PFSK-1 (cell line): ENCODE measurements around the gene MYO7A.

ENCODE experiments used
- FOXP2 ChIP-seq: optimal IDR thresholded peaks from 2 replicates; pipeline ENCODE3; 2011; ENCODE audit warnings: borderline replicate concordance, control low read depth, inconsistent platforms; ENCODE audit not compliant: insufficient read depth; ENCODE audit errors: extremely low read length, extremely low read depth
- POLR2AphosphoS5 ChIP-seq: IDR thresholded peaks from 2 replicates; pipeline ENCODE4 v1.6.1; 2012; ENCODE audit warnings: low read depth, mild to moderate bottlenecking, control low read depth, low read length, moderate library complexity
- SIN3A ChIP-seq: IDR thresholded peaks from 2 replicates; pipeline ENCODE4 v1.6.1; 2012; ENCODE audit warnings: mild to moderate bottlenecking, low read length, moderate library complexity, borderline replicate concordance; ENCODE audit not compliant: insufficient read depth
- TAF1 ChIP-seq: IDR thresholded peaks from 2 replicates; pipeline ENCODE4 v1.6.1; 2012; ENCODE audit warnings: low read length, control low read depth, borderline replicate concordance; ENCODE audit not compliant: insufficient read depth
- TF ChIP-seq, protein P1 (sequence below), 2 experiments: IDR thresholded peaks; 2 replicates each; pipeline versions ENCODE4 v1.6.1 to v1.8.0; 2011 to 2012; ENCODE audit warnings: low read depth in 2 of 2, low read length in 2 of 2, control low read depth in 1 of 2, inconsistent platforms in 1 of 2, mild to moderate bottlenecking in 1 of 2, moderate library complexity in 1 of 2; ENCODE audit not compliant: insufficient read depth in 1 of 2

The MYO7A gene

GRCh38 chr11:77096591-77097019, 31.4 kb upstream of the MYO7A start:
- TF ChIP-seq, protein P1, sequence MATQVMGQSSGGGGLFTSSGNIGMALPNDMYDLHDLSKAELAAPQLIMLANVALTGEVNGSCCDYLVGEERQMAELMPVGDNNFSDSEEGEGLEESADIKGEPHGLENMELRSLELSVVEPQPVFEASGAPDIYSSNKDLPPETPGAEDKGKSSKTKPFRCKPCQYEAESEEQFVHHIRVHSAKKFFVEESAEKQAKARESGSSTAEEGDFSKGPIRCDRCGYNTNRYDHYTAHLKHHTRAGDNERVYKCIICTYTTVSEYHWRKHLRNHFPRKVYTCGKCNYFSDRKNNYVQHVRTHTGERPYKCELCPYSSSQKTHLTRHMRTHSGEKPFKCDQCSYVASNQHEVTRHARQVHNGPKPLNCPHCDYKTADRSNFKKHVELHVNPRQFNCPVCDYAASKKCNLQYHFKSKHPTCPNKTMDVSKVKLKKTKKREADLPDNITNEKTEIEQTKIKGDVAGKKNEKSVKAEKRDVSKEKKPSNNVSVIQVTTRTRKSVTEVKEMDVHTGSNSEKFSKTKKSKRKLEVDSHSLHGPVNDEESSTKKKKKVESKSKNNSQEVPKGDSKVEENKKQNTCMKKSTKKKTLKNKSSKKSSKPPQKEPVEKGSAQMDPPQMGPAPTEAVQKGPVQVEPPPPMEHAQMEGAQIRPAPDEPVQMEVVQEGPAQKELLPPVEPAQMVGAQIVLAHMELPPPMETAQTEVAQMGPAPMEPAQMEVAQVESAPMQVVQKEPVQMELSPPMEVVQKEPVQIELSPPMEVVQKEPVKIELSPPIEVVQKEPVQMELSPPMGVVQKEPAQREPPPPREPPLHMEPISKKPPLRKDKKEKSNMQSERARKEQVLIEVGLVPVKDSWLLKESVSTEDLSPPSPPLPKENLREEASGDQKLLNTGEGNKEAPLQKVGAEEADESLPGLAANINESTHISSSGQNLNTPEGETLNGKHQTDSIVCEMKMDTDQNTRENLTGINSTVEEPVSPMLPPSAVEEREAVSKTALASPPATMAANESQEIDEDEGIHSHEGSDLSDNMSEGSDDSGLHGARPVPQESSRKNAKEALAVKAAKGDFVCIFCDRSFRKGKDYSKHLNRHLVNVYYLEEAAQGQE (IDR thresholded peaks at IDR 0.05; ENCODE audit: insufficient read depth in 1 of 2, low read depth in 2 of 2, low read length in 2 of 2), result no peak
- no peak for TF ChIP-seq SIN3A
- TF ChIP-seq FOXP2, result no peak
- no peak for TF ChIP-seq POLR2AphosphoS5
- no peak for TF ChIP-seq TAF1

DNA sequence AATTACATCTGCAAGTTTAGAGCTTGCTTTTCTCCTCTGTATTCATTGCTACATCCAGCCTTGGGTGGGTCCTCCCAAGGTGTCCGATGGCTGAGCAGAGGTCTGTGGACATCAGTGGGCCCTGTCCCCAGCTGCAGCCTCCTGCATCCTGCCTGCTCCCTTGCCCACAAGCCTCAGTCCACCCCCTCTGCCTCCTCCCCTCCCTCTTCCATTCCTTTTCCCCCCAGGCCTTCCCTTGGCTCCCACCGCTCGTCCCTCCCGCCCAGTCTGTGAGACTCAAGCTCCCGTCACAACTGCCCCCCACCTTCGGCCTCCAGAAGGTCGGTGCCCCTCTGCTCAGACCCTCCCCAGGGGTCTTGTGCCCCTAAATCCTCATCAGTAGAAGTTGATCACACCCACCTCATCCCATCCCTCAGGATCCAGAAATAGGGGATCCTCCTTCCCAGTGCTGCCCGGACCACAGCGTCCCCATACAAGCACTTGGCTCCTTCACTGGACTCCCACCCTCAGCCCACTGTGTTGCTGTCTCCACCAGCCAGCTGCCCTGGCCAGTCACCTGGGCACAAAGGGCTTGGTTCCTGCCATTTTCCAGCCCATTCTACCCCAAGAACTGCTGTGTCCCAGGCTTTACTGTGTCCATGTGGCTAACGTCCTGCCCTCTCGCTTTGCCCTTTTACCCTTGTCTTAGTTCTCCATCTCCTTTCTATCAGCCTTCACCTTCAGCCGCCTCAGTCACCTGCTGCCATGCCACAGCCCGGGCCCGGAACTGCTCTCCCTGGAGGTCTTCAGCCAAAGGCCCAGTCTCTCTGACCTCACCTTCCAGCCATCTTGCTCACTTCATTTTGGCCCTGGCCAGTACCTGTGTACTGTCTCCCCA, 27.6 kb upstream of the MYO7A start:
- no peak for TF ChIP-seq TAF1
- TF ChIP-seq FOXP2, result no peak
- no peak for TF ChIP-seq SIN3A
- TF ChIP-seq, protein P1 (IDR thresholded peaks at IDR 0.05; ENCODE audit: insufficient read depth in 1 of 2, low read depth in 2 of 2, low read length in 2 of 2), result no peak
- TF ChIP-seq POLR2AphosphoS5, result no peak

GRCh38 chr11:77101043-77101537, 27.0 kb upstream of the MYO7A start:
- TF ChIP-seq, protein P1 (IDR thresholded peaks at IDR 0.05; ENCODE audit: insufficient read depth in 1 of 2, low read depth in 2 of 2, low read length in 2 of 2), result no peak
- no peak for TF ChIP-seq SIN3A

DNA sequence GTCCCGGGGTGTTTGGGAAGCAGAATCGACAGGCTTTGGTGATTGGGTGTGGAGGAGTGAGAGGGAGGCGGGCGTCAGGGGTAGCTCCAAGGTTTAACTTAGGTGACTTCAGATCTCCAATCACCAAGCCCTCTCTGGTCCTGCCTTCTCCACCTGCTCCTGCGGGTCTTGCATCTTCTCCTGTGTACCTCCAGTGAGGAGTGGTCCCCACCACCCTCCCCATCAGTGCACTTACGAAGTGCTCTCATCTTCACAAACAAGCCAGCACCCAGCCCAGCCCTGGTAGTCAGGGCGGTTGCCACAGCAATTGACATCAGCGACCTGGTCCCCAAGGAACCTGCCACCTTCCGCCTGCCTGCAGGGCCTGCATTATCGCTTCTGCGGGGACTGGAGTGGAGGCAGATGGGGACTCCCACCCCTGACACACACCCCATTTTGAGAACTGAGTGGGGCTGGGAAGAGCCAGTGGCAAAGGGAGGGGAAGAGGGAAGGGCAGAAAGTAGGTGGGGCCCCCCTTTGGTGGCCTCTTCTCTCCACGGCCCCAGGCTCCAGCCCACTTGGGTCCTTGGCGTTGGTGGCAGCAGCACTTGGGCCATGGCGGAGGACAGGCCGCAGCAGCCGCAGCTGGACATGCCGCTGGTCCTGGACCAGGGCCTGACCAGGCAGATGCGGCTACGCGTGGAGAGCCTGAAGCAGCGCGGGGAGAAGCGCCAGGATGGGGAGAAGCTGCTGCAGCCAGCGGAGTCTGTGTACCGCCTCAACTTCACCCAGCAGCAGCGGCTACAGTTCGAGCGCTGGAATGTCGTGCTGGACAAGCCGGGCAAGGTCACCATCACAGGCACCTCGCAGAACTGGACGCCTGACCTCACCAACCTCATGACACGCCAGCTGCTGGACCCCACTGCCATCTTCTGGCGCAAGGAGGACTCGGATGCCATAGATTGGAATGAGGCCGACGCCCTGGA, 25.5 kb upstream of the MYO7A start, which contains the start of gene OMP:
Gene OMP (plus strand): TSS at position 595 of the 965 bp plus-strand sequence. CDS start 0 bp downstream, at position 595.
- no peak for TF ChIP-seq SIN3A
- TF ChIP-seq TAF1, result no peak

DNA sequence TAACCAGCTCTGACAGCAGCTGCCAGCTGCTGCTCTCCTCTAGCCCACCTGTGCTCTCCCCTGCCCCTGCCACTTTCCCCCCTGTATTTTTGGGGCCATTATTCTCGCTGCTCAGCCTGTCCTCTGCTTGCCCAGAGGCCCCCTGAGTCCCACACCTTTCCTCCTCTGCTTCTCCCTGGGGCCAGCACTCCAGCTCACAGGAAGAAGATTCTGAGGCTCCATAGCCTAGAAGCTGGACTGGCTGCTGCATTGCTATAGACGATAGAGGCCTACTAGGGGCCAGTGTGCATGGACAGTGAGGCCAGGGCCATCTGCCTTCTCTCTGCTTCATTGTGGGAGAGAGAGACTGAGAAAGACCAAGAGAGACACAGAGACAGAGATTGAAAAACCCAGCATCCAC, 24.7 kb upstream of the MYO7A start:
- TF ChIP-seq FOXP2 (no peak), TAF1 (no peak), POLR2AphosphoS5 (no peak), SIN3A (no peak)
- TF ChIP-seq, protein P1 (IDR thresholded peaks at IDR 0.05; ENCODE audit: insufficient read depth in 1 of 2, low read depth in 2 of 2, low read length in 2 of 2), result no peak
